ENCODE data around the gene REL.

- TF ChIP-seq CTCF (IDR thresholded peaks at IDR 0.05) (no peak), POLR2A (IDR thresholded peaks at IDR 0.05) (no peak)
Observed at GRCh38 chr2:60948926-60949579, 67.7 kb downstream of the REL start.
